A549 treated with CpdA at 1 μM for 4 hours (cell line): ENCODE measurements around the gene S1PR5. TPM values are rescaled to one million over a fixed set of nuclear protein-coding genes. Genes with fewer than 3 reads are reported as not detected.

Source experiments
- total RNA-seq: library from RNA; stranded (reverse); fragments of 200-300 nt; extraction: Qiagen RNA extraction; gene quantifications from 5 replicates; pipeline ENCODE4 v1.2.3, GENCODE V29; 2022; ENCODE audit warnings: low read depth

The S1PR5 gene, protein sequence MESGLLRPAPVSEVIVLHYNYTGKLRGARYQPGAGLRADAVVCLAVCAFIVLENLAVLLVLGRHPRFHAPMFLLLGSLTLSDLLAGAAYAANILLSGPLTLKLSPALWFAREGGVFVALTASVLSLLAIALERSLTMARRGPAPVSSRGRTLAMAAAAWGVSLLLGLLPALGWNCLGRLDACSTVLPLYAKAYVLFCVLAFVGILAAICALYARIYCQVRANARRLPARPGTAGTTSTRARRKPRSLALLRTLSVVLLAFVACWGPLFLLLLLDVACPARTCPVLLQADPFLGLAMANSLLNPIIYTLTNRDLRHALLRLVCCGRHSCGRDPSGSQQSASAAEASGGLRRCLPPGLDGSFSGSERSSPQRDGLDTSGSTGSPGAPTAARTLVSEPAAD
- total RNA-seq = 1.7 to 2.6 TPM (median 2.3 TPM) in 5 replicates

DNA sequence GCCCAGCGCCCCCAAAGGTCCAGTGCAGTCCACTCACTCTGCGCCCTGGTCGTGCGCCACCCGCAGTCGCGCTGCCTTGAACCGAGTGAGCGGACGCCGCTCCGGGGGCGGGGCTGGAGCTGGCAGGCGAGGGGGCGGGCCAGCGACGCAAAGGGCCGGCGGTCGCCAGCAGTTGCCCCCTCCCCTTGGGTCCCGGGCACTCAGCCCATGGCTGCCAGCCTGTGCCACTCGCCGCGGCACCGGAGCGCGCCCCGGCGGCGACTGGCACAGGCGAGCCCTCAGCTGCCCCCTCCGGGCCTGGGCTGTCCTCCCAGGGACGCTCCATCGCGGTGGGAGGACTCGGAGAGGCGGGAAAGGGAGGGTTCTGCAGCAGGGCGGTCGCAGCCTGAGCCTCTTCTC, at the start of gene S1PR5:
TSS of gene S1PR5 (minus strand) at position 87 of the 399 bp plus-strand sequence. CDS start 2,436 bp downstream, outside the sequence.

DNA sequence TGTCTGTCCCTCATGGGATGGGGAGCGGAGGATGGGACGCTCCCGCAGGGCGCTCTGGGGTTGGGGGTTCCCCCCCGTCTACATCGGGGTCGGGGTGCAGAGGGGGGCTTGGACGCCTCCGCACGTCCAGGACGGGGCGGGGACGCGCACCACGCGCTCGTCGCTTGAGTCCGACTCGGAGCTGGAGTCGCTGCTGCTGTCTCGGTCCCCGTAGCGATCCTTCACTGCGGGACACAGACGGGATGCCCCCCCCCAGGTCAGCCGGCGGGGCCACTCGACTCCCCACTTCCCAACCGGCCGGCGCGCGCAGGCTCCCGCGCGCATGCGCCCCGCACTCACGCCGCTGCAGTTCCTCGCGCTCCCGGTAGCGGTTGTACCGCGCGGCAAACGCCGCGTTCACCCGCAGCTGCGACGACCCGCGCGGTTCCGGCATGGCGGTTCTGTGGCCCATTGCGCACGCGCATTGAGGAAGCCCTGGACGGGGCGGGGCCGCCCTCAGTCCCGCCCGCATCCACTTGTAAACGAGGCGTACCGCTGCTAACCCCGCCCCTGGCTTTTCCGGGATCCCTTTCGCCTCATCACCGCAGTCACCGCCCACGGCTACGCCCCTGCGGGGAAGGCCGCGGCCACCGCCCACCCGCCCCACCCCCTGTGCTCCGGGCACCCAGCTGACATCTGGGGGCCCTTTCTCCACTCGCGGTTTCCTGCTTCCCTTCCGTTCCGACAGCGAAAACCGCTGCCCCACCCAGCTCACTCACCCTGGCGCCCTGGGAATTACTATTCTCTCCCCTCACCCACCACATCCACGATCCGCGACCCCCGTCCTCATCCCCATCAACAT, 48.5 kb upstream of the S1PR5 start, which contains the start of gene KRI1:
TSS of gene KRI1 (minus strand) at position 444 of the 841 bp plus-strand sequence. CDS start at position 433, 11 bp downstream.

DNA sequence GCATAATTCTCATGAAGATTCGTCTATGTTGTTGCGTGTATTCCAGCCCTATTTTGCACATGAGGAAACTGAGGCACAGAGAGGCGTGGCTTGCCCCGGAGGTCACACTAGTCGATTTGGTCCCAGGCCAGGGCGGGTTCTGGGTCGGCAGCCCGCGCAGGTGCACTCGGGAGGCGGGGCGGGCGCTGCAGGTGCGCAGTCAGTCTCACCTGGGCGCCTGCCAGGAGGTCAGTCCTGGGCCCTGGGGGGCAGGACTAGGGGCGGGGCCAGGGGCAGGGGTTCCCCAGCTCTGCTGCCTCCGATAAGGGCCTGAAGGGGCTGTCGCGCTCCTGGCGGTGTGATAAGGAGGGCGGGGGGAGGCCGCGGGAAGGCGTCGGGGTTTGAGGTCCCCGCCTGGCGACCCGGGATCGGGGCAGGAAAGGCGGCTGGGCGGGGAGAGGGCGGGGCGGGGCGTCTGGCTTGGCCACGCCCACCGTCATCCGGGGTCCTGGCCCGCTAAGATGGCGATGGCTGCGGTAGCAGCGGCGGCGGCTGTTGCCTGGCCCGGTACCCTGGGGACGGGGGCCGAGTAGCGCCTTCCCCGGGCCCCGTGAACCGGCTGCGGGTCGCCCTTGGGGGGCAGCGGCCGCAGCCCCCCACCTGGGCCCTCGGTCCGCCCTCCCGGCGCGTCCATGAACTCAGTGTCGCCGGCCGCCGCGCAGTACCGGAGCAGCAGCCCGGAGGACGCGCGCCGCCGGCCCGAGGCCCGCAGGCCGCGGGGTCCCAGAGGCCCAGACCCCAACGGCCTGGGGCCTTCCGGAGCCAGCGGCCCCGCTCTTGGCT, 26.4 kb upstream of the S1PR5 start, which contains the start of gene ATG4D:
TSS of gene ATG4D (plus strand) at position 485 of the 822 bp plus-strand sequence. CDS start at position 672, 187 bp downstream.

DNA sequence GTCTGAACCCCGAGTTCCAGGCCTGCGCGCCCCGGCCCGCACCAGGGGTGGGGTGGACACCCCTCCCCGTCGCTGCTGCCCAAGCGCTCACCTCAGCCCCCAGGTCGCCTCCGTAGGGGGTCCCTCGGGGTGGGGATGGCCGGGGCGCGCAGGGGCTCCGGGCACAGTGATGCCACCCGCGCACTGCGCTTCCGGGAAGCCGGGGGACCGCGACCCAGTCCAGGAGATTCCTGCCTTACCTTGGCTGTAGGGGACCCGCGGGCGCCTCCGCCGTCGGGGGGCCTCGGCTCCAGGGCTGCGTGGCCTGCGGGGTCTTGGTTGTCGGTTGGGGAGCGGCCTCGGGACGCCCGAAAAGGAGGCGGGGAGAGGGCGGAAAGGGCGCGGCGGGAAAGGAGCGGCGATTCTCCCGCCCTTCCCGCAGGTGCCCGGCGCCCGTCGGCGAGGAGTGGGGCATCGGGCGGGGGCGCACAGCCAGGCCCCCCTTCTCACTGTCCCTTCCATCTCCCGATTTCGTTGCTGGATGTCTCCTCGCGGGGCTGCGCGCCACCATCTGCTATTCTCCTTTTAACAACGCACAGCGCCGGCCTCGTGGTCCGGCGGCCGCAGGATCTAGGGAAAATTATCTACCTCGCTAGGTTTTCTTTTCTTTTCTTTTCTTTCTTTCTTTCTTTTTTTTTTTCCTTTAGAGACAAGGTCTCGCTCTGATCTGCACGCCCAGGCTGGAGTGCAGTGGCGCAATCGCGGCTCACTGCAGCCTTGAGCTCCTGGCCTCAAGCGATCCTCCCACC, 14.1 kb downstream of the S1PR5 start, which contains the start of gene KEAP1:
TSS of gene KEAP1 (minus strand) at position 355 of the 788 bp plus-strand sequence. CDS start 3,323 bp downstream, outside the sequence.

Other genes starting within 250 kb of the S1PR5 start
- 3.4 to 7.4 TPM (median 4.9 TPM) in 5 replicates for gene ICAM1, start 246.3 kb downstream of the S1PR5 start, total RNA-seq
- gene ICAM4, start 230.5 kb downstream of the S1PR5 start, total RNA-seq = 0.10 to 0.20 TPM in 2 of 5 replicates, not detected in the others
- 0.52 to 0.84 TPM (median 0.61 TPM) in 5 replicates for gene ICAM5, start 227.5 kb downstream of the S1PR5 start, total RNA-seq
- gene ZGLP1, start 207.6 kb downstream of the S1PR5 start, total RNA-seq = 0.82 to 3.4 TPM (median 2.0 TPM) in 5 replicates
- 26.3 to 41.5 TPM (median 33.5 TPM) in 5 replicates for gene FDX2, start 201.4 kb downstream of the S1PR5 start, total RNA-seq
- 21.6 to 31.6 TPM (median 29.0 TPM) in 5 replicates for gene RAVER1, start 183.9 kb downstream of the S1PR5 start, total RNA-seq
- gene ICAM3, start 177.8 kb downstream of the S1PR5 start, total RNA-seq = 5.2 to 10.3 TPM (median 10.0 TPM) in 5 replicates
- gene TYK2, start 136.9 kb downstream of the S1PR5 start, total RNA-seq = 34.1 to 48.3 TPM (median 45.9 TPM) in 5 replicates
- gene CDC37, start 113.9 kb downstream of the S1PR5 start, total RNA-seq = 159 to 206 TPM (median 185 TPM) in 5 replicates
- 3.7 to 5.2 TPM (median 5.1 TPM) in 5 replicates for gene PDE4A, start 96.9 kb downstream of the S1PR5 start, total RNA-seq
- gene KEAP1, start 14.1 kb downstream of the S1PR5 start, total RNA-seq = 52.6 to 73.6 TPM (median 67.5 TPM) in 5 replicates
- gene ATG4D, start 26.5 kb upstream of the S1PR5 start, total RNA-seq = 15.1 to 22.5 TPM (median 22.1 TPM) in 5 replicates
- 18.1 to 19.8 TPM (median 18.6 TPM) in 5 replicates for gene KRI1, start 48.6 kb upstream of the S1PR5 start, total RNA-seq
- gene CDKN2D, start 51.5 kb upstream of the S1PR5 start, total RNA-seq = 4.4 to 6.6 TPM (median 4.8 TPM) in 5 replicates
- 26.7 to 47.6 TPM (median 40.6 TPM) in 5 replicates for gene AP1M2, start 69.9 kb upstream of the S1PR5 start, total RNA-seq
- 5.6 to 7.9 TPM (median 6.6 TPM) in 5 replicates for gene SLC44A2, start 108.1 kb upstream of the S1PR5 start, total RNA-seq
- gene ILF3, start 136.9 kb upstream of the S1PR5 start, total RNA-seq = 159 to 173 TPM (median 167 TPM) in 5 replicates
- 29.9 to 37.3 TPM (median 34.7 TPM) in 5 replicates for gene QTRT1, start 184.0 kb upstream of the S1PR5 start, total RNA-seq
- 51.4 to 60.0 TPM (median 52.3 TPM) in 5 replicates for gene DNM2, start 200.6 kb upstream of the S1PR5 start, total RNA-seq